Fibroblast of lung (primary cell): ENCODE data around the gene EPHB1.

ENCODE experiments used
- CTCF ChIP-seq, 2 donors: IDR thresholded peaks in 1 of 2; conservative IDR thresholded peaks in 1 of 2; 1 replicate in 1 of 2; 2 replicates in 1 of 2; pipeline ENCODE4 v1.5.1; 2011 to 2012; ENCODE audit warnings: low read length in 2 of 2, control low read depth in 1 of 2, inconsistent platforms in 1 of 2, low read depth in 1 of 2, mild to moderate bottlenecking in 1 of 2
- EZH2 ChIP-seq: IDR thresholded peaks from 2 replicates; pipeline ENCODE4 v1.5.1; 2012; ENCODE audit warnings: low read length, control low read depth, mild to moderate bottlenecking; ENCODE audit errors: missing control alignments

- TF ChIP-seq CTCF (conservative IDR thresholded peaks at IDR 0.05 in 1 of 2, IDR thresholded peaks at IDR 0.05 in 1 of 2; ENCODE audit: low read depth in 1 of 2, low read length in 2 of 2), result no peak
- no peak for TF ChIP-seq EZH2
Observed at GRCh38 chr3:135083756-135084155, 288.7 kb downstream of the EPHB1 start.
